HG03521 (cell line): Measurements from ENCODE around the gene MCF2L2.

Experiments
- ATAC-seq: cut with Tn5 transposase; IDR thresholded peaks from one replicate; pipeline ENCODE4 v1.9.1; 2021; ENCODE audit warnings: mild to moderate bottlenecking, moderate library complexity; ENCODE audit not compliant: unreplicated experiment

The MCF2L2 gene

DNA sequence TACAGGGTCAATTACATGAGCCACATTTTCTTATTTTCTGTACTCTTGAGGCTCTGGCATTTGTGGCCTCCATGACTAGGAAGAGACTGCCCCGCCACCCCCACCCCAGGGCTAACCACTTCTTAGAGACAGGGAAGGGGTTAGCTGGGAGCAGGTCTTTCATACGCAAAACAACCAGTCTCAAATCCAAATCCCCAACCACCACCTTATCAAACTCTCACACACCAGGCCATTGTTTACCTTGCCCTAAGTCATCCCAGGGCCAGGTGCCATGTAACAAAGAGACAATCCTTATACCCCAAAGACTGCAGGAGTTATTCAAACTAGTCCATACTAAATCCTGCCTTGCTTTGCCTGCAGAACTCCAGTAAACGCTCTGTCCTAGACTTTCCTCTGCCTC, 97.5 kb downstream of the MCF2L2 start:
- ATAC-seq = no peak

DNA sequence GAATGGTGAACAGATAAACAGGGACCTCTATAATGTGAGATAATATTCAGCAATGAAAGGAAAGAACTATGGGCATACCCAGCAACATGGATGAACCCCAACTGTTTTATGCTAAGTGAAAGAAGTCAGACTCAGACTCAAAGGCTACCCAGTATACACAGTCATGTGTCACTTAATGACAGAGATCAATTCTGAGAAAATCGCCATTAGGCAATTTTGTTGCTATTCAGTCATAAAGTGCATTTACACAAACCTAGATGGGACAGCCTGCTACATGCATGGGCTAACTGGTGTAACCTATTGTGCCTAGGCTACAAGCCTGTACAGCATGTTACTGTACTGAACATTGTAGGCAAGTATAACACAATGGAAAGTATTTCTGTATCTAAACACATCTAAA, 98.9 kb downstream of the MCF2L2 start:
- ATAC-seq = no peak

DNA sequence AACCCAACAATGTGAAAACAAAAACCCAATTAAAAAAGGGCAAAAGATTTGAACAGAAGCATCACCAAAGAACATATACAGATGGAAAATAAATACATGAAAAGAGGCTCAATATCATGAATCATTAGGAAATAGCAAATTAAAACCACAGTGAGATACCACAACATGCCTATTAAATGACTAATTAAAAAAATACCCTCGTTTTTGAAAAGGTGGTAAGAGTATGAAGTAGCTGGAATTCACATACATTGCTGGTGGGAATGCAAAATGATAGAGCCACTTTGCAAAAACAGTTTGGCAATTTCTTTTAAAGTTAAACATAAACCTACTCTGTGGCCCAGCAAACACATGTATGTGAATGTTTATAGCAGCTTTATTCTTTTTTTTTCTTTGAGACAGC, 99.6 kb downstream of the MCF2L2 start:
- no peak for ATAC-seq

DNA sequence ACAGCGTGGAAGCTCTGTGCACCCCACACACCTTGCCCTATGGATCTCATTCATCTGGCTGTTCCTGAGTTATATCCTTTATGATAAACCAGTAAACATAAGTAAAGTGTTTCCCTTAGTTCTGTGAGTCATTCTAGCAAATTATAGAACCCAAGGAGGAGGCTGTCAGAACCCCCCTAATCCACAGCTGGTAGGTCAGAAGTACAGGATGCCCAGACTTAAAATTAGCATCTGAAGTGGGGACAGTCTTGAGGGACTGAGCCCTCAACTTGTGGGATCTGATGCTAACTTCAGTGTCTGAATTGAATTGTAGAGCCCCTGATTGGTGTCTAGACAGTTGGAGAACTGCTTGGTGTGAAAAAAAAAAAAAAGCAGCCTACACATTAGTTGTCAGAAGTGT, 100.3 kb downstream of the MCF2L2 start:
- no peak for ATAC-seq

DNA sequence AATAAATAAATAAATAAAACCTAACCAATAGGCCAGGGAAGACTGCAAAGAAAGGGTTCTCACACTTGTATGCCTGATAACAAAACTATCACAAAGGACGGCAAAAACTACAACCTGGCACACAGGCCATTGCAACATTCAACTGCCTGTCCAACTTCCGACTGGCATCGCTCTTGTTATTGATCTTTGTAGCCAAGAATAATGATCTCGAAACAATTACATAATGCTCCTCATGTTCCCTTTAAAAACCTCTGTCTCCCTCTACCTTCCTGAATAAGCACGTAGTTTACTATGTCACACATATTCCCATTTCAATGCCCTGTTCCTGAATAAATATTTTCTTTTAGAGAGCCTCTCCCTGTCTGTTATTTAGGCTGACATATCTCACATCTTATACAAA, 101.1 kb downstream of the MCF2L2 start:
- no peak for ATAC-seq

DNA sequence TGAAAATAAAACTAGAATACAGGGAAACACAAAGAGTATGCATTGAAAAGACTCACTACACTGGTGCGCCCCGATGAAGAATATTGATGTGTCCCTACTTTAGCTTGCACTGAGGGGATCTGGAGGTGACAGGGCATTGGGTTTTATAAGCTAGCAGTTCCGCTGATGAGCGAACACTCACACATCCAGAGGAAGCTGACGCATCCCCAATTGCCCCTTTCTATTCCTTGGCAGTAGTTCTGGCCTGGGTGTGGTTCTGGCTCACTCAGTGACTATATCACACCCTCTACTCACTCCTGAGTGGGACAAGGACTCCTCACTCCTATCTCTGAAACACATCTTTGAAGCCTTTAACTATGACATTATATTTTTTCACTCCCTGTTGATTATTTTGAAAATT, 104.3 kb downstream of the MCF2L2 start:
- ATAC-seq = no peak

DNA sequence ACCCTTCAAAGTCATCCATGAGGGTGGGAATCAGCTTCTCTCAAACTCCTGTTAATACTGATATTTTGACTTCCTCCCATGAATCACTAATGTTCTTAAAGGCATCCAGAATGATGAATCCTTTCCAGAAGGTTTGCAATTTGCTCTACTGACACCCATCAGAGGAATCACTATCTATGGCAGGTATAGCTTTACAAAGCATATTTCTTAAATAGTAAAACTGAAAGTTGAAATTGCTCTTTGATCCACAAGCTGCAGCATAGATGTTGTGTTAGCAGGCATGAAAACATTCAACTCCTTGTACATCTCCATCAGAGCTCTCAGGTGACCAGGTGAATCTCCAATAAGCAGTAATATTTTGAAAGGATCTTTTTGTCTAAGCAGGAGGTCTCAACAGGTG, 109.0 kb downstream of the MCF2L2 start:
- ATAC-seq = no peak

DNA sequence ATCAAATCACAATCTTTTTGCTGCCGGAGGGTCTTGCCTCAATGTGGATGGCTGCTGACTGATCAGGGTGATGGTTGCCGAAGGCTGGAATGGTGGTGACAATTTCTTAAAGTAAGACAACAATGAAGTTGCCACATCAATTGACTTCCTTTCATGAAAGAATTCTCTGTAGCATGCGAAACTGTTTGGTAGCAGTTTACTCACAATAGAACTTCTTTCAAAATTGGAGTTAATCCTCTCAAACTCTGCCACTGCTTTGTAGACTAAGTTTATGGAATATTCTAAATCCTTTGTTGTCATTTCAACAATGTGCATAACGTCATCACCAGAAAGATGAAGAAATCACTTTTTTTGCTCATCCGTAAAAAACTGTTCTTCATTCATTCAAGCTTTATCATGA, 109.5 kb downstream of the MCF2L2 start:
- no peak for ATAC-seq

DNA sequence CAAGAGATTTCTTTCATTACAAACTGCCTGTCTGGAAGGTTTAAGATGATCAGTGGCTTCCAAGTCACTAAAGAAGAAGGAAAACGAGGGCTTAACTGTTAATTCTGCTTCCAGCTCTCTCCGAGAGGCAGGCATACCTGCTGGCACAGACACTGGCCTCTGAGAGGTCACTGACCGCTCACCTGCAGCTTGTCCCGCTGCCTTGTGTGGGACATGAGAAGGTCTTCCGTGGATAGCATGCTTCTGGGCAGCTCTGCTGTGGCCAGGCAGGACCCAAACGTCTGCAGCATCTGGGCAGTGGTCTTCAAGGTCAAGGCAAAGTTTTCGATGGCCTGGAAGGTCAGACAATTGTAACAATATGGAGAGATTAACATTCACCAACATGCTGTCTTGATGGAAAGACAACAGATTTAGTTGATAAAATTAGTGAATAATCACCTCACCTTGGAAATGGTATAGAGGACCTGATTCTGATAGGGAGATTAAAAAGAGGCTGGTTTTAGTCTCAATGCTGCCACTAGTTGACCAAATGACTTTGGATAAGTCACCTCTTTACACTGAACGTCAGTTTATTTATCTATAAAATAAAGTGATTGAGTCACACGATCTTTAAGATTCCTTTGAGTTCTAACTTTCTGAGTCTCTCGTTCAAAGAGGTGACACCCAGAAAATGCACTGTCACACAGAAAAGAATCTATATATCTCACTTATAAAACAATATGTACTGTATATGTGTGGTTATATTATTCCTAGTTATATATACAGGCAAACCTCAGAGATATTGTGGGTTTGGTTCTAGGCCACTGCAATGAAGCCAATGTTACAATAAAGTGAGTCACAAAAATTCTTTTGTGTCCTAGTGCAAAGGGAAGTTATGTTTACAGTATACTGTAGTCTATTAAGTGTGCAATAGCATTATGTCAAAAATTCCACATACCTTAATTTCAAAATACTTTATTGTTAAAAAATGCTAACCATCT, 110.2 kb downstream of the MCF2L2 start:
- no peak for ATAC-seq

DNA sequence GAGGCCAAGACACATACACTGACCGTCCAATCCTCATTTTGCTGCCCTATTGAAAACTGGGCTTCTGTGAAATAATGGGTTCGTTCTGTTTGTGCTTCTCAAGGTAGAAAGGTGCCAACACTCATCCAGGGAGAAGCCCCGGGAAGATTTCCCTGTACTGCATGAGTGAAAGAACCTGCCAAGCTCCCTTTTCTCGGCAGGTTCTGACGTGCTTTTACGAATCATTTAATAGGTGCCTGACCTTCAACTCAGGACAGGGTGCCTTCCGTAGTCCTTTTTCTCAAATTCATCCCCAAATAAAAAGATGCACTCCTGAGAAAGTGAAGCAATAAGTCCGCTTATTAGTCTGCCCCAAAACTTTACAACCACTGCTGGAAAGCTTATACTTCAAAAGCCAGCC, 111.1 kb downstream of the MCF2L2 start:
- no peak for ATAC-seq

DNA sequence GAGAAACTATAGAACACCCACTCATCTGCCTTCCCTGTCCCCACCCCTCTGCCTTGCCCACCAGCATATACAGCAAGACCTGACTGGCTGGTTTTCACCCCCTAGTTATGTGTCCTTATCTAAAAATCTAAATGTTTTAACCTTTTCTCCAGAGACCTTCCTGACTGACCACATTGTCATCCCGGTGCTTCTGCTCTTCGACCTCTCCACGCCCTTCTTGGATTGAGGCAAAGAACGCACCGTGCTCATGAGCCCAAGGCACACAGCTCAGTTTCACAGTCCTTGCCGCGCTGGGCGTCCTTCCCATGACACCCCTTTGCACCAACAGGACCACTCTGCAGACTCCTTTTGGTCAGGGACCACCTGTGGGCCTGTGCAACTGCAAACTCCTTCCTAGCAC, 112.7 kb downstream of the MCF2L2 start:
- no peak for ATAC-seq

DNA sequence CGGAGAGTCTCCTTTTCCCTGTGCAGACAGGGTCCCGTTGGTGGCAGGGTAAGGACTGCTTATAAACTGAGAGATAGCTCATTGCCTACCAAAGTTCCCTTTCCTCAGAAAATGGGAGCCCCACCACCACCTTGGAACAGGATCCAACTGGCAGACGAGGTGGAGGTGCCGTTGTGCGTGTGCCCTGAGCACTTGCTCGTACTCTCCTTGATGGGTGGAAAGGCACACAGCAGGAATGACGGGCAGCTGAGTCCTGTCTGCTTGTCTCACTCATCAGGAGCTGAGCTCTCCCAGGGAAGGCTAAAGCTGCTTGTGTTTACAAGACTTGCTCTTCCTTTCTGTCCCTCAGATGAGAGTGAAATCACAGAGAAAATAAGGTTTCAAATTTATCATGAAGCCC, 114.7 kb downstream of the MCF2L2 start:
- no peak for ATAC-seq

DNA sequence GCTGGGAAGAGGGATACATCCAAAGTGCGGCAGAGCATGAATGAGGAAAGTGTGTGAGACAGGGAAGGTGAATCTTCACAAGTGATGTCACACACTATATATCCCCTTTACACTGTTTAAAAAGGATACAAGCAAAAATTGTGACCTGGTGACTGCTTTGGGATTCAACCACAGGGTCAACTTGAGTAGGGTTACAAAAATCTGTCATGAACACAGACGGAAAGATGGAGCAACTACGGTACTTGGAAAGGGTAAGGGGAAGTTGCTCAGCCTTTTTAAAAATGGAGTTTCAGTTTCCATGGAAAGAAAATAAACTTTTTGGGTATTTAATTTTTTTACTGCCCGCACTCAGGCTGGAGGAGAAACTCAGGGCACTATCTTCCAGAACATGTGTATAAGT, 115.1 kb downstream of the MCF2L2 start:
- ATAC-seq = no peak

DNA sequence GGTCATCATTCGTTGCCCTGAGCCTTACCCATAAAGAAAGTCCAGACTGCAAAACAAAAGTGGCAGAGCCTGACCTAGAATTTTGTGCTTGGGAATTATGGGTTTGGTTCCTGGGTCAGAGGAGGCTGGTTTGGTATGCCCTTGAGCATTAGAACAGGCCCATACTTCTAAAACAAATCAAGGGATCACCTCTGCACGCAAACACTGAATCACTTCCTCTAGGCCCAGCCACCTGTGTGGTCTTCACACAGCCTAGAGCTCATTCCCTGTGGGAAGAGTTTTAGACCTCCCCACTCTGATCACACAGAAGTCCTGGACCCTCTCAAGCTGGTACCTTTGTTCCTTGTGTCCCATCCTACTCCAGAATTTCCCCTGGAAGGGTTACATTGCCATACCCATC, 116.0 kb downstream of the MCF2L2 start:
- ATAC-seq = no peak

DNA sequence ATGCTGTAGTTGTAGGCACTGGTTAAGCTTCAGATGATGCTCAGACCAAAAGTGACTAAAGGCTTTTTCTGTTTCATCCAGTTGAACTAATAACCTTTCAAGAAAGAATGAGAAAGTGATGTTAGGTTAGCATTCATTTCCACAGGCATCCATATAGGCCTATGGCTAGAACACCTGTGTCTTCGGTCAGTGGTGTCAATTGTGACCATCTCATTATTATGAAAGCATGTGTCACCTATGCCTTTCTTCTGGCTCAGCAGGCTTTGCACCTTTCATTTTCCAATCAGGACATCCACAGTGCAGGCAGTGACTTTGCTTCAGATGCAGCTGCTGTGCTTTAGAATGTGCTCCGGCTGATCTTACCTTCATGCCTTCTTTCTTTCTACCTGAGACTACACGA, 117.5 kb downstream of the MCF2L2 start:
- ATAC-seq = no peak

DNA sequence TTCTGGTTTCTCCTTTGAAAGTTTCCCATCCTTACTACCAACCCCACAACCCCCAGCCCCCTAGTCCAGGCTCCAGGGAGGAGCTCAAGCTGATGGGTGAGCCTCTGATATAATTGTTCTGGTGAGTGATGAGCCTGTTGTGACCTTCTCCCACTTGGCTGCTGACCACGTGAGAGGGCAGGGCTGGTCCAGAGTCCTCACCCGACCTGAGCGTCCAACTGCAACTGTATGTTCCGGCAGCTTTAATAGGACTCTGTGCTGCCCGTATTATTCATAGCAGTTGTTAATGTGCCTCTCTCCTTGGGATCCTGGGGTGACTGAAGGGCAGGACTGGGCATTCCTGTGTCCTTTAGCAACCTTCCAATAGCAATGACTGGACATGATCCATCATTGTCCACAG, 119.1 kb downstream of the MCF2L2 start:
- ATAC-seq = no peak

DNA sequence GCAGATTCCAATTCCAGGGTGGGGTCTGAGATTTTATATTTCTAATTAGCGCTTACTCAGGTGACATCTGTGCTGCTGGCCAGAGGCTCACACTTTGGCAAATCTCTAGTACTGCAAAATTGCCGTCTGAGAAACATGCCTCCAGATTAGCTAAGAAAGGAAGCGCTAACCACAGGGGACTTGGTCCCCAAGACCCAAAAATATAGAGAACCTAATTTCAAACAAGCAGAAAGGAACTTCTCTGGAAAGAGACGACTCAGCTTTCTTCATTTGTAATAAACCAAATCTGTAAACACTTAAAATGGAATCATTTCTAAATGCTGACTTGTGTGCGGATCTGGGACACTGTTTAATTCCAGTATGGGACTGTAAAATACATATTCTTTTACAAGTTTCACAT, 119.7 kb downstream of the MCF2L2 start:
- ATAC-seq = no peak

DNA sequence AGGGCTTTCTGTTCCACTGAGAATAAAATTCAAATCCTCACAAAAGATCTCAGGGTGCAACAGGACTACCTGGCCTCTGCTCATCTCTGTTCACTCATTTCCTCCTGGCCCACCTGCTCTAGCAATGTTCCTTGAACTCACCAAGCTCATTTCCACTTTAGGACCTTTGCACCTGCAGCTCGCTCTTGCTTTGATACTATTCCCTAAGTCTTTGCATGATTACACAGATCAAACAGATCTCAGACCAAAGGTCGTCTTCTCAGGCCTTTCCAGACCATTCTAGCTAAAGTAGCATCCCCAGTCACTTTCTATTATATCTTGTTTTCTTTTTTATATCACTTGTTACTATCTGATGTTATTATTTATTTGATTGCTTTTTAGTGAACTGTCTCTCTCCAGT, 120.7 kb downstream of the MCF2L2 start:
- ATAC-seq = no peak

DNA sequence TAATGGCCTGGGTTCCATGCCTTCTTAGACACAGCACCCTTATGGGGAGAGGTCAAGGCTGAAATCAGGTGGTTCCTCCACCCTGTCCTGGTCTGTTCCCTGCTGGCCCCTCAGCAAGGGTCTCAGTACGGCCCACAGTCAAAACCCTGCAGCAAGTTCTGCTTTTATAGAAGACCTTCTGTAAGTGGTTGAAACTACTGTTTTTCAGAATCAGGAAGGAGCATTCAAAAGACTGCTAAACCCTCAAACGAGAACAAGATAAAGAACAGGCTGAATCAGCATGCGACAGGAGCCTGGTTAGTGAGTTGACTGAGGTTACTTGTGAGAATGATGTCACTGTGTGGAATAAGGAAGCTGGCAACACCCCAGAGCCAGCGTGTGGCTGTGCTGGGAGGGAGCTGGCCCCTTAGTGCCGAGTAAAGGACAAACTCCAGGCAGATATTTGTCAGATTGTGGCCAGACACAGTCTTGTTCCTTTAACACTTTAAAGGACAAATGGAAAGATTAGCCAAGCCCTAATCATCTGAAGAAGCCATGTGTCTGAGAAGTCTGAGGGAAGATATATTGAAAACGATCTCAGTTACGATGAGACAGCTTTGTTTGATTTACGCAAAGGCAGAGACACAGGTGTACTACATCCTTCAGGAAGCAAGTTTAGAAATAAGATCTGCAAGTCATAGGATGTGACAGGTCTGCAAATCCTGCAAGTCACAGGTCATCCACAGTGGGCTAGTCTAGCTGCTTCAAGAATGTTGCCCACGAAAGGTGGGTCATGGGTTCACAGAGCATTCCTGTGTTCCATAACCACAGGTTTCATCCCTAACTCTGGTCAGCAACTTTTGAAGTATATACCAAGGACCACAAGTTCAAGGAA, 121.4 kb downstream of the MCF2L2 start:
- ATAC-seq = peak; percentile 51

DNA sequence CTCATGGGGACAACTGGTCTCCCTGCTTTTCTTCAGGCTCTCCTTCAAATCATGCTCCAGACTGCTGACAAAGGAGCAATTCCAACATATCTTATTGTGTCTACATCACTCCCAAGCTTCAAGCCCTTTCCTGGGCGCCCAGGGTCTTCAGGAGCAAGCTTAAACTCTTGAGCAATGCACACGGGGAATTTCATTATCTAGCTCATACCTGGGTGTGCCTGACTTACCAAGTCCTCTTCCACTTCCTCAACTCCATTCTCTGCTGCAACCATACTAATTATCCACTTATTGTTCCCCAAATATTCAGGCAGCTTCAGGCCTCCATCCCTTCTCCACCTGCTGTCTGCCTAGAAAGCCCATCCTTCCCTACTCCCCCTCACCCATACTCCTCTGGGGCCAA, 124.7 kb downstream of the MCF2L2 start:
- ATAC-seq = no peak

DNA sequence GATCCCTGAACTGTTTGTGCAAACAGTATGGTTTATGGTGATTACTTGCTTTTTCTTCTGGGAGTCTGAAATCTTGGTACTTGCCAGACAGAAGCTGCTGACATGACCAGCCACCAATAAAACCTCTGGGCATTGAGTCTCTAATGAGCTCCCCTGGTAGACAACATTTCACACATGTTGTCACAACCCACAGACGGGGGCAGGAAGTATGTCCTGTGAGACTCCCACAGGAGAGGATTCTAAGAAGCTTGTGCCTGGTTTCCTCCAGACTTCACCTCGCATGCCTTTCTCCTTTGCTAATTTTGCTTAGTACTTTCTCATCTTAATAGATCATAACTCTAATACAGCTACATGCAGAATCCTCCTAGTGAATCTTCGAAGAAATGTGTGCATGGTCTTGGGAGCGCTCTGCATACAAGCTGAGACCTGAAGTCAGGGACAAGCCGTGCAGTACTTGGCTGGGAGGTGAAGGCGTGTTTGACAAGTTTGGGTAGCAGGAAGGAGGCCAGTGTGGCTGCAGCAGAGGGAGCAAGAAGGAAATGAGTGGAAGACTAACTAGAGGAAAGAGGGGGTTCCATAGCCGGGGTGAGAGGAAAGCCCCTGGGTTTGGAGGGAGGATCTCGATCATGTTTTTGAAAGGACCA, 126.4 kb downstream of the MCF2L2 start:
- ATAC-seq = no peak
